ENCODE data around the gene MAPT.

The MAPT gene

GRCh38 chr17:46037722-46038255, 143.4 kb downstream of the MAPT start:
- DNase-seq: no peak

- DNase-seq: no peak
Observed at GRCh38 chr17:46038414-46038813, 144.1 kb downstream of the MAPT start.

- no peak for DNase-seq
Observed at GRCh38 chr17:46038937-46039336, 144.6 kb downstream of the MAPT start.

DNA sequence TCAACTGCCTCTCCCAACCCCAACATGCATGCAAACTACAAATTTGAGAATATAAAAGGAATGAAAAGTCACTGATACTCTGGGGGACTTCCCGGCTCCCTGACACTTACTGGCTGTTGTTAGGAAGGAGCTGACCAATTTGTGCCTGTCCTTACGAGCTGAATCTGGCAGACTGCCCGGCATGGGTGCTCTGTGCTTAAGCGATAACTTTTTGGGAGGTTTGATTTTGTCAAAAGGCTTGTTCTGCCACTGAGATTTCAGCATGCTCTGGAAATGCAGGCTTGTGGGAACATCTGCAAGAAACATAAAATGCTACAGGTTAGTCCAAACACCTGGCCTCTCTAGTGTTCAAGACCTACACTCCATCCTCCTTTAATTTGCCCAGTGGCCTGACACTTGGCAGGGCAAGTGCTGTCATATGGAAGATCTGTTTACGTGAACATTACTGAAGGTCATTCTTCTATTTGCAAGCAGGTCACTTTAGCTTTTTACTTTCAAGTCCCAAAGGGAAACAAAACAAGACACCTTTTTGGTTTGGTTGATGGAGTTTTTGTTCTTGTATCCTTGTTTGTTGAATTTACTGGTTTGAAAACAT, 145.3 kb downstream of the MAPT start:
- no peak for DNase-seq

GRCh38 chr17:46042246-46042645, 147.9 kb downstream of the MAPT start:
- no peak for DNase-seq

DNA sequence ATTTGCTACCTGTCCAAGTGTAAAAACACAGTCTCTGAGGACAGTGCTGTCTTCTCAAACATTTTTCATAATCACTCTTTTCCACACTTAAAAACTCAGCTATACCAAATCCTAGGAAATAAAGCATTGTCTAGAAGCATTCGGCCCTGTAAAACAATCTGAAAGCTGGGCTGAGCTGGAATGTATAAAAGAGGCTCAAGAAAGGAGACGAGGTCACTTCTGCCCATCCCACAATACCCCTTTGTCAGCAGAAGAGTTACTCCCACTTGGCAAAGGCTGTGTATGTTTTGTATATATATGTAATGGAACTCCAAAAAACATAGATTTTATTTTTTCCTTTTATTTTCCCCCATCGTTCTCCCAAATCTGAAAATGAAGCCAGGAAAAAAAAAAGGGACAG, 148.6 kb downstream of the MAPT start:
- no peak for DNase-seq

GRCh38 chr17:46043606-46044005, 149.3 kb downstream of the MAPT start:
- no peak for DNase-seq

GRCh38 chr17:46044286-46044928, 150.1 kb downstream of the MAPT start:
- DNase-seq: peak; percentile 60 to 79

- no peak for DNase-seq
Observed at GRCh38 chr17:46044989-46045388, 150.6 kb downstream of the MAPT start.

DNA sequence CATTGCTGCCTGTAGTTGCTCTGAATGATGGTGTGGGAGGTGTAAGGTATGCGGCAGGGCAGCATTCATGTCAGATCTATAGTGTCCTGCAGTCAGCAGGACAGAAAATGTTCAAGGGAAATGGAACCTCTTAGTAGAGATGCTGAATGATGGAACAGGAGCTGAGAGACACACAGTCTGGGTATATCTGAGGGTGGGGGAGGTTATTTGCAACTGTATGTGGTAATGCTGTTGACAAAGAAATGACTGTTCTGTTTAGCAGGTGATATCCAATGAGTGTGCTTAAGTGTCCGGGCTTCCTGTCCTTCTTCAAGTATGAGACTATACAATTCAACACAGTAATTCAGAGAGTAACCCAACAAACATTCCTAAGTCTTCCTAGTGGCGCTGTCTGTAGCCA, 151.3 kb downstream of the MAPT start:
- no peak for DNase-seq

- peak; percentile 4 to 26 for DNase-seq
Observed at GRCh38 chr17:46046957-46047356, 152.6 kb downstream of the MAPT start.

GRCh38 chr17:46047398-46047797, 153.0 kb downstream of the MAPT start:
- DNase-seq: no peak

DNA sequence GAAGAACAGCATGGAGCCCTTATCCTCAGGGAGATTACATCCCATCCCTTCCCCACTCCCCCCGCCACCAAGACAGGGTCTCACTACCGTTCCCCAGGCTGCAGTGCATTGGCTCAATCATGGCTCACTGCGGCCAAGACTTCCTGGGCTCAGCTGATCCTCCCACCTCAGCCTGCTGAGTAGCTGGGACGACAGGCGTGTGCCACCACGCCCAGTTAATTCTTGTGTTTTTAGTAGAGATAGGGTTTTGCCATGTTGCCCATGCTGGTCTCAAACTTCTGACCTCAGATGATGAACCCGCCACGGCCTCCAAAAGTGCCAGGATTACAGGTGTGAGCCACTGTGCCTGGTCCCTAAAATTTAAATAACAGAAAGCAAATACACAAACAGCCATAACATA, 153.5 kb downstream of the MAPT start:
- DNase-seq: no peak

GRCh38 chr17:46049656-46050055, 155.3 kb downstream of the MAPT start:
- no peak for DNase-seq

GRCh38 chr17:46053911-46054534, 159.7 kb downstream of the MAPT start:
- no peak for DNase-seq

- DNase-seq: no peak
Observed at GRCh38 chr17:46056800-46057304, 162.5 kb downstream of the MAPT start.

GRCh38 chr17:46057366-46057765, 163.0 kb downstream of the MAPT start:
- no peak for DNase-seq

GRCh38 chr17:46059486-46059885, 165.1 kb downstream of the MAPT start:
- no peak for DNase-seq

GRCh38 chr17:46060461-46060860, 166.1 kb downstream of the MAPT start:
- DNase-seq: no peak

DNA sequence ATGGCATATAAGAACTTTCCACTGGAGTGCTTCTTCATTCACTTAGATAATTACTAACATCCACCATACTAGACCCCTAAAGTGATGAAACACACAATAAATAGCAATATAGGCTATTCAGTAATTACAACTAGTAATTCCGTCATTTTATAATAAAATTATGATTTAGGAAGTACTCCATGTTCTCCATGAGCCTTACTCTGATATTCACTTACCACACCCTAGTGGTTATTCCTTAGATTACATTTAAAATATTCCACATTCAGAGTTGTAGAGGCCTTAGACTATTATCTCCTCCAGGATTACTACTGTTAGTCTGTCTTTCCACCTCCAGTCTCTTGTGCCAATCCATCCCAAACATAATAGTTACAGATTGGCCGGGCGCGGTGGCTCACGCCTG, 167.1 kb downstream of the MAPT start:
- DNase-seq: peak; percentile 25 to 50

- peak in 1 of 2 donors; percentile 27 for DNase-seq
Observed at GRCh38 chr17:46063241-46063640, 168.9 kb downstream of the MAPT start.

DNA sequence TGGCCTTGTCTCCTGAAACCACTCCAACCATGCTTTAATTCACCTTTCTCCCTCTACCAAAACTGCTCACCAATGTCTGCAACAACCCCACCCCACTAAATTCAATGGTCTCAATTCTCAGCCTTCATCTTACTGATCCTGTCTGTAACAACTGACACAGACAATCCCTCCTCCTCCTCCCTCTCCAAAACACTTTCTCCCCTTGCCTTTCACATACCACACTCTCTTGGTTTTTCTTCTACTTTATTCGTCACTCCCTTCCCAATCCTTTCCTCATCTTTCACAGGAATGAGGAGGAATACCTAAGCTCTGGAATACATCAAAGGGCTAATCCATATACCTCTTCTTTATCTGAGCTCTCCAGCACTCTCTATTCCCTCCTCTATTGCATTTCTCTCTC, 170.1 kb downstream of the MAPT start:
- DNase-seq: no peak

DNA sequence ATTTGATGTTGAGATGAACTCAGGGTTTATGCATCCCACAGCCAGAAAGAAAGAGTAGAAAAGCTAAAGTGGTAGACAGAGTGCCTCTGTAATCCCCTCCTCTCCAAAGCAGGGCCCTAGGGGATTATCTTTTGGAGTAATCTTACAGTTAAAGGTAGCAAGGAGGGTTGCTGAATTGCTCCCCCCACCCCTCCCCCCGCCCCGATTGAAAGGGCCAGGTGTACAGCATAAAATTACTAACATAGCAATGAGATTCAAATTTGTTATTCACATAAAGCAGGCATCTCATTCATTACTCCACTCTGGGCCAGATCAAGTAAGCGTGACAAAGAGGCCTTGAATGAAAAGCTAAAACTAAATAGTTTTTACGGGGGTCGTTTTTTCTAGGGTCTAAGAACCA, 177.4 kb downstream of the MAPT start:
- no peak for DNase-seq

- no peak for DNase-seq
Observed at GRCh38 chr17:46072998-46073397, 178.6 kb downstream of the MAPT start.
